Esophagus mucosa (tissue), 1 donor: ENCODE measurements around the gene ZNF483. TPM values are rescaled to one million over a fixed set of nuclear protein-coding genes. Genes with fewer than 3 reads are reported as not detected.
"Not testable (repeated sequence)": the region's sequence is repeated elsewhere in the genome, so short reads cannot be mapped to it uniquely, and the experiment has no call there.

Experiments
- ATAC-seq: fragments of 200-7000 bp; cut with Tn5 transposase; one replicate; pipeline ENCODE4 v1.9.1; 2020
- total RNA-seq: library from RNA; stranded (reverse); gene quantifications from one replicate; pipeline ENCODE4 v1.2.4, GENCODE V29; 2023
- donor health status: DM: yes; HTN: yes; CAD: no.

ZNF483 gene
- total RNA-seq, 1 donor from 2014 or later: 0.36 TPM

- ATAC-seq: no peak
Measured at GRCh38 chr9:111542497-111543254, 17.7 kb downstream of the ZNF483 start.

DNA sequence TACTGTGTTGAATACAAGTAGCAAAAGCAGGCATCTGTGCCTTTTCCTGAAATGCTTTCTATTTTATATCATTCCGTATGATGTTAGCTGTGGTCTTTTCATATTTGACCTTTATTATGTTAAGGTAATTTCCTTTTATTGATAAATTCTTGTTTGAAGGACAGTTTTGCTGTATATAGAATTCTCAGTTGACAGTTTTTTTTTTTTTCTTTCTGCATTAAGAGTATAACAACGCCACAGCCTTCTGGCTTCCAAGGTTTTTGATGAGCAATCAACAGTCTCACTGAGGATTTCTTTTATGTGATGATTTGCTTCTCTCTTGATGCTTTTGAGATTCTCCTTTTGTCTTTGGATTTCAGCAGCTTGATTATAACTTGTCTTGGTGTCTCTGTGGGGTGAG is 23.6 kb downstream of the ZNF483 start:
- ATAC-seq: no peak

GRCh38 chr9:111555425-111555824 is 30.4 kb downstream of the ZNF483 start:
- not testable (repeated sequence) for ATAC-seq

DNA sequence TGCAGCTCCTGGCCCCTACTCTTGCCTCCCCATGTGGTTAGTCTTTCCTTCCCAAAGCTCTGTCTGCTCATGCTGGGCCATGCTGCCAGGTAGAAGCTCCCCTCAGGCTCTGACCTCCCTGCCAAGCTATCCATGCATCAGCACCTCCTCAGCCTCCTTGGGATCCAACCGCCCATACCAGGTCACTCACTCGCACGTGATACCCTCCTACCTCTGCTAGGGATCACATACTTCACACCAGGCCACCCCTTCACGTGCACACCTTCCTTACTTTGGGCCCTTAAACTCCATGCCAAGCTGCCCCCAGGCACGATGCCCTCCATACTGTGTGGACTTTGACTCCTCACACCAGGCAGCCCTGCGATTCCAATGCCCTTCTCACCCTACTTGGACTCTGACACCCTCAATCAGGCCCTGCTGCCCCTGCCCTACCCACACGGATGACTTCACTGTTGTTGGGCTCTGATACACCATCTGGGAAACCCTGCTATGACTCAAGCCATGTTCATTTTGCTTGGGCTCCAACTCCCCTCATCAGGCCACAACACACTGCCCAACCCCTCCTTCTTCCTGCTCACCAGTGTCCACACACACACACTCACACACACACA is 34.1 kb downstream of the ZNF483 start:
- ATAC-seq: peak; percentile 50

DNA sequence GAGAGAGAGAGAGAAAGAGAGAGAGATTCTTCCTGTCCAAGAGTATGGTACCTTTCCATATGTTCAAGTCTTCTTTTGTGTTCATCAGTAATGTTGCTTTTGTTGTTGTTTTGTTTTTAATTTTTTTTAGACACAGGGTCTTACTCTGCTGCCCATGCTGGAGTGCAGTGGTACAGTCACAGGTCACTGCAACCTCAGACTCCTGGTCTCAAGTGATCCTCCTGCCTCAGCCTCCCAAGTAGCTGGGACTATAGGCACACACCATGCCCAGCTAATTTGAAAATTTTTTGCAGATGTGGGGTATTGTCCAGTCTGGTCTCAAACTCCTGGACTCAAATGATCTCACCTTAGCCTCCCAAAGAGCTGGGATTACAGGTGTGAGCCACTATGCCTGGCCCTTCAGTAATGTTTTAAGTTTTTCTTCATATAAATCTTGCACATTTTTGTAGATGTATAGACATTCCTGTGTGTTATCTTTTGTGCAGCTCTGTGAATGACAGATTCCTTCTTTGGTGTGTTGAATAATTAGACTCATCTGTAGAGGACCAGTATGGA is 36.3 kb downstream of the ZNF483 start:
- ATAC-seq: no peak

- ATAC-seq: no peak
Measured at GRCh38 chr9:111566234-111566633, 41.3 kb downstream of the ZNF483 start.

DNA sequence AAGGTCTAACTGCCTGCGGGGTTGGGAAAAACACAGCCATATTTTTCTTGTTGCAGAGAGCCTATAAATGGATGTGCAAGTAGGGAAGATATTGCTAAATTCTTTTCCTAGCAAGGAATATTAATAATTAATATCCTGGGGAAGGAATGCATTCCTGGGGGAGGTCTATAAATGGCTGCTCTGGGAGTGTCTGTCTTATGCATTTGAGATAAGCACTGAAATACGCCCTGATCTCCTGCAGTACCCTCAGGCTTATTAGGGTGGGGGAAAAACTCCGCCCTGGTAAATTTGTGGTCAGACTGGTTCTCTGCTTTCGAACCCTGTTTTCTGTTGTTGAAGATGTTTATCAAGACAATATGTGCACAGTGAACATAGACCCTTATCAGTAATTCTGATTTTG is 43.1 kb downstream of the ZNF483 start:
- not testable (repeated sequence) for ATAC-seq

DNA sequence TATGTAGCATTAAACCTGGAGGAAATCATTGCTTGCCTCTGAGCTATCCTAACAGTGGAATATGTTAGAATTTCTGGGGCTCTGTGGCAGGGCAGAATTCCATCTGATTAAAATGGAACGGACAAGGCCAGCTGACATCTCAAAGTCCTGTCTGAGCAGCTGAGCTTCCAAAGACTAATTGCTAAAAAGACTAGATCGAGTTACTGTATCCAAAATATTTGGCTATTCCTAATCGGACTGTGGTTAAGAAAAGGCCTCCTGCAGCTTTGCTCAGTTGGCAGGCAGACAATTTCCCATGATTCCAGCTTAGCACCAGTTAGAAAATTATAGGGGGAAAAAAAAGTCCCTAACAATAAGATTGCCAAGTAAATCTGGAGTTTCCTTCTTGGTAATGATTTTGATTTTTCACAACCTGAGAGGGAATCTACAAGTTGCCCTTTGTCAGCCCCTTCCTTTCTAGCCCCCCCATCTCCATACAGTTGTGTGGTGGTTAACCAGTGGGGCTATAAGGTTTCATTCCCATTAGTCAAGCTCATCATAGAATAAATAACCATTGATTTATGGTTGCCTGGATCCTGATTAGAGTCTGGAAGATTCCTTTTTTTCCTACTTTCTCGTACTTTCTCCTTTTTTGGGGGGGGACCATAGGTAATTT is 48.1 kb downstream of the ZNF483 start:
- no peak for ATAC-seq

GRCh38 chr9:111582888-111583287 is 57.9 kb downstream of the ZNF483 start:
- ATAC-seq: peak; percentile 83

DNA sequence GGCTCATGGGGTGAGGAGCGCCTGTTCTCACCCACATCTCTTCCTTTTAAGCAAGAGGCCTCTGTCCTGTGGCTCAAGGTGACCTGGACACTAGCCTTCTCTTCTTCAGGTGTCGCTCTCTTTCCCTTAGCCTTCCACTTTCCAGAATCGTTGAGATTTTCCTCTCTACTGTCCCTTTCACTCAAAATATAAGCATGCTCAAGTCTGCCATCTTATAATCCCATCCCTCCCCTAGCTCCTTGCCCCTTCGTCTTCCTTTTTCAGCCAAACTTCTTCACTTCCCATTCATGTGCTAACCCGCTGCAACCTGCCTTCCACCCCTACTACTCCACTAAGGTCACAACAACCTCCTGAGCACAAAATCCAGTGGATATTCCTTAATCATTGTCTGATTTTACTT is 61.4 kb downstream of the ZNF483 start:
- ATAC-seq: no peak

DNA sequence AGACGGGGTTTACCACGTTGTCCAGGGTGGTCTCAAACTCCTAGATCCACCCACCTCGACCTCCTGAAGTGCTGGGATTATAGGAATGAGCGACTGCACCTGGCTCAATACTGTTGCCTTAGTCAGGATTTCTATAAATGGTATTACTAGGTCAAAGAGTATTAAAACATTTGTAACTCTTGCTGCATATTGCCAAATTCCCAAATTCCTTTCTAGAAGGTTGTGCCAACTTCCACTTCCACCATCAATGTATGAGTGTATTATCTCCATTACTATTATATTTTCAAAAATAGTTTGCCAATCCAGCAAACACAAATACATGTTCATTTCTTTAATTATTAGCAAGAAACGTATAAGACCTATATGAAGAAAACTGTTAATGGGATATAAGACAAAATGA is 63.9 kb downstream of the ZNF483 start:
- ATAC-seq: no peak

GRCh38 chr9:111597852-111598732 is 73.1 kb downstream of the ZNF483 start:
- ATAC-seq: peak; percentile 28

DNA sequence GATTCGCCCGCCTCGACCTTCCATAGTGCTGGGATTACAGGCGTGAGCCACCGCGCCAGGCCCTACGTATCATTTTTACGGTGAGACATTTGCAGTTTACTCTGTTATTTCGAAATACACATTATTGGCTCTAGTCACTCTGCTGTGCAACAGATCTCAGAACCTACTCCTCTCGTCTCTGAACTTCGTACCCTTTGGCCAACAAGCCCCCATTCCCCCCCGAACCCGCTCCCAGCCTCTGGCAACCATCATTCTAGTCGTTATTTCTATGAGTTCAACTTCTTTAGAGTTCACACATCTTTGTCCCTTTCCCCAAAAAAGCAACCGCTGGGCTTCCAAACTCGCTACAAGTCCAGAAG is 73.7 kb downstream of the ZNF483 start:
- ATAC-seq: peak; percentile 52

- ATAC-seq: peak; percentile 70
Measured at GRCh38 chr9:111599092-111599954, 74.3 kb downstream of the ZNF483 start, which contains the start of gene PTGR1. Gene PTGR1 (minus strand): TSS chr9:111599647. CDS start chr9:111597422, 2,225 bp downstream.

DNA sequence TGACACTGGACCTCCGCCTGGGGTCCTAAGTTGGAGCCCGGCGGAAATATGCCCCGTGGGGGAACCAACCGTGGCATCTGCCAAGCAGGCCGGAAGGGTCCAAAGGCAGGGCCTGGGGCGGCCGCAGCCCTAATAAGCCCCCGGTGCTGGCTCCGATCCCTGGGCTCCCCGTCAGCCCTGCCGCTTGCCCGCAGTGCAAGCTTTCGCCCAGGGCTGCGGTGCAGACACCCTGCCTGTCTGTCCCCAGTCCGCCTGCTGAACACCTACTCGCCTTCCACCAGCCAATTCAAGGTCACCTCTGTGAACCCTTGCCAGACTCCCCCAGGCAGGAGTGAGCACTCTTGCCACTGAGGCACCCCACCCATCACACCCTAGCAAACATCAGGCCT is 75.0 kb downstream of the ZNF483 start:
- ATAC-seq: peak; percentile 4

DNA sequence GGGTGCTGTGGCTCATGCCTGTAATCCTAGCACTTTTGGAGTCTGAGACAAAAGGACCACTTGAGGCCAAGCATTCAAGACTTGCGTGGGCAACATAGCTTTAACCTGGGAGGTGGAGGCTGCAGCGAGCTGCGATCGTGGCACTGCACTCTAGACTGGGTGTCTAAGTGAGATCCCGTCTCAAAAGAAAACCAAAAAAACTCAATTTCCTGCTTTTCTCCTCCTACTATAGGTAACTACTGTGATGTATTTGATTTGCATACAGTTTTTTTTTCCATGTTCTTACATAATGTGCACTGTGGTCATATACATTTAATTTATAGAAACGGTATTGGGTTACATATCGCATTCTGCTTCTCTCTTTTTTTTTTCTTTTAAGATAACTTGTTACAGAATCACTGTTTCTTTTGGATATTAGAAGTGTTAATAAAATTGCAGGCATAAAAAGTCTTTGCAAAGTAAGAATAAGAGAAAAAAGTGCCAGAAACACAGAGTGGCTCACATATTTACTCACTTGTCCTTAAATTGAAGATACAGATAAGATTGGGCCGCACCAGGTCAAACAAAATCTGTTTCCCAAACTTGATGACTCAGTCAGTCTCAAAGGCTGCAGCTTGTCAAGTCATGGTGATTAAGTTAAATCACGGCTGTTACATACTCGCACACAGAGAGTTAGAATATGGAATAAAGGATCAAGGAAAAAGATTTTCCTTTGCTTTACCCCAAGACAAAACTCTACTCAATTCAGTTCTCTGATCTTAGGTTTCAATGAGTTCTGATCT is 76.4 kb downstream of the ZNF483 start:
- peak; percentile 42 for ATAC-seq

DNA sequence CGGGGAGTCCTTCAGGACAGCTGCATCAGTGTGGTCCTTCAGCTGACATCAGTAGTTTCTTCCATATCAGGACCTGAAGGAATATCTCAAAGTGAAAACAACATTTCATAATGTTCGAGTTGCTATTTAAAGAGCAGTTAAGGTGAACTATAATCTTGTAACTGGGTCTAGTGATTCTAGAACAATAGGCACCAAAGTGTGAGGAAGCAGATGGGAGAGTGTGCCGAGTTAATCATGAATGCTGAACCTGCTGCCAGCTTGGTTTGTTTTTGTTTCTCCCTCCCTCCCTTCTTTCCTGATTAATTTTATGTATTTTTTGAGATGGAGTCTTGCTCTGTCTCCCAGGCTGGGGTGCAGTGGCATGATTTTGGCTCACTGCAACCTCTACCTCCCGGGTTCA is 78.1 kb downstream of the ZNF483 start:
- ATAC-seq: no peak

DNA sequence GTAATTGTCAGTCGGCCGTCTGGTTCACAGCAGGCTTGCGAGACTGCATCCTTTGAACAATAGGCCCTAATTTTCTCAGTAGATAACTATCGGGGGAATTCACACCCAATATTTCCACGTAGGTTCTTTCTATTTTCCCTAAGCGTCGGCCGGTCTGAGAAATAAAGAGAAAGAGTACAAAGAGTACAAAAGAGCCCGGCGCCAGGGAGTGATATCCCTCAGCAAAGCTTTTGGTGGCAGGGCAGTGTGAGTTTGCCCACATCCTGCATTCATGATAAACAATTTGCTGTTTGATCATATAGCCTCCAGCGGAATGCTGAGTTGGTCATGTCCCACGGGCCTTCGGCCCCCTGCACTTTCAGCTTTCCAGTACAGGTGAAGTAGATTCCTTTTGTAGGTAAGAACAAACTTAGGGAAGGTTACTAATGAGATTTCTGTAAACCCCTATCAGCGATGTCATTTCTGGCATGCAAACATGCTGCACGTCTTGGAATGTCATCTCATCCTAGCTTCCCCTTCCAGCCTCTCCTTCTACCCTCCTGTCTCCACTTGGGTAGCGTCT is 79.2 kb downstream of the ZNF483 start:
- ATAC-seq: no peak

GRCh38 chr9:111605041-111605559 is 80.1 kb downstream of the ZNF483 start:
- no peak for ATAC-seq

- peak; percentile 48 for ATAC-seq
Measured at GRCh38 chr9:111610149-111610548, 85.2 kb downstream of the ZNF483 start.
